ENCODE results near the gene BRD4.

Gene BRD4

GRCh38 chr19:15282311-15282705 is 50.0 kb downstream of the BRD4 start:
- DNase-seq, result no peak
- Histone ChIP-seq H3K27ac (peak overlapping the region; percentile 48 to 63), H3K4me3 (no peak overlapping the region), H3K4me1 (peaks cover 0 to 100% (median 89%) of the 10 kb centered on the region in 4 donors), H3K36me3 (no peaks in the 10 kb centered on the region), H3K9me3 (no peaks in the 10 kb centered on the region), H3K27me3 (no peaks in the 10 kb centered on the region)
- intact Hi-C loops (cut with DNase I; ENCODE audit: low total_unique reads), result no loop called here
- no peak for TF ChIP-seq CTCF (IDR thresholded peaks at IDR 0.05)

- intact Hi-C loops (cut with DNase I; ENCODE audit: low total_unique reads), result no loop called here
Observed at GRCh38 chr19:15280915-15281683, 51.2 kb downstream of the BRD4 start.

GRCh38 chr19:15280048-15280725 is 52.2 kb downstream of the BRD4 start:
- TF ChIP-seq CTCF (IDR thresholded peaks at IDR 0.05), result no peak
- DNase-seq, result peak in 1 of 2 donors; percentile 83
- H3K9me3 ChIP-seq, result no peaks in the 10 kb centered on the region
- H3K4me3 ChIP-seq, result no peak overlapping the region
- peak overlapping the region; percentile 63 to 74 for H3K27ac ChIP-seq
- intact Hi-C loops (cut with DNase I; ENCODE audit: low total_unique reads), result no loop called here
- H3K27me3 ChIP-seq, result no peaks in the 10 kb centered on the region
- H3K36me3 ChIP-seq, result no peaks in the 10 kb centered on the region
- peaks cover 0 to 100% (median 92%) of the 10 kb centered on the region in 4 donors for H3K4me1 ChIP-seq

More at GRCh38 chr19:15280915-15281683, 51.2 kb downstream of the BRD4 start:
- Histone ChIP-seq H3K4me1 (peaks cover 0 to 100% (median 92%) of the 10 kb centered on the region in 4 donors), H3K4me3 (peak overlapping the region in 1 of 2 donors; percentile 14), H3K9me3 (no peaks in the 10 kb centered on the region), H3K27ac (peak overlapping the region; percentile 63 to 74), H3K36me3 (no peaks in the 10 kb centered on the region), H3K27me3 (no peaks in the 10 kb centered on the region)
- peak in 1 of 2 experiments; percentile 14 for TF ChIP-seq CTCF (IDR thresholded peaks at IDR 0.05)
- peak; percentile 86 to 92 for DNase-seq

- peaks cover 0 to 100% (median 92%) of the 10 kb centered on the region in 4 donors for H3K4me1 ChIP-seq
Observed at GRCh38 chr19:15279326-15279904, 52.9 kb downstream of the BRD4 start.

More at GRCh38 chr19:15279326-15279904, 52.9 kb downstream of the BRD4 start:
- Histone ChIP-seq H3K9me3 (no peaks in the 10 kb centered on the region), H3K36me3 (no peaks in the 10 kb centered on the region), H3K27me3 (no peaks in the 10 kb centered on the region), H3K27ac (peak overlapping the region; percentile 63 to 74), H3K4me3 (no peak overlapping the region)
- TF ChIP-seq CTCF (IDR thresholded peaks at IDR 0.05), result no peak
- intact Hi-C loops (cut with DNase I; ENCODE audit: low total_unique reads), result no loop called here
- no peak for DNase-seq
